Neural cell (in vitro differentiated cells): Measurements from ENCODE around the gene MED13L.

ENCODE experiments used
- CTCF ChIP-seq: fragments of 450-650 bp; IDR thresholded peaks from 2 replicates; pipeline ENCODE4 v1.5.1; 2014; ENCODE audit warnings: antibody characterized with exemption, mild to moderate bottlenecking, moderate library complexity; ENCODE audit not compliant: poor library complexity, severe bottlenecking
- MXI1 ChIP-seq: fragments of 450-650 bp; conservative IDR thresholded peaks from 2 replicates; pipeline ENCODE4 v1.6.1; 2014; ENCODE audit warnings: antibody characterized with exemption, mild to moderate bottlenecking; ENCODE audit not compliant: poor library complexity, severe bottlenecking

GRCh38 chr12:116156614-116157013 is 120.9 kb downstream of the MED13L start:
- TF ChIP-seq CTCF (no peak), MXI1 (no peak)
